Measurements from ENCODE around the gene SUMO1.

SUMO1 gene

GRCh38 chr2:202157211-202157990 is 81.0 kb downstream of the SUMO1 start:
- DNase-seq (ENCODE audit: low read depth), result no peak
- TF ChIP-seq CTCF (IDR thresholded peaks at IDR 0.05; ENCODE audit: control insufficient read depth, extremely low read depth, insufficient read depth), result no peak
- H3K4me3 ChIP-seq (ENCODE audit: low read depth, low read length), result no peak overlapping the region
